IMR-90 (cell line): ENCODE measurements around the gene GNAS-AS1.

Experiments
- CEBPB ChIP-seq: IDR thresholded peaks from 2 replicates; pipeline ENCODE4 v1.6.1; 2012; ENCODE audit warnings: low read depth, low read length, improper control_type of control experiment
- FOS ChIP-seq: fragments of 150-350 bp; IDR thresholded peaks from 2 replicates; pipeline ENCODE4 v1.6.1; 2016; ENCODE audit warnings: low read depth, low read length
- MAFK ChIP-seq: IDR thresholded peaks from 2 replicates; pipeline ENCODE4 v1.6.1; 2012; ENCODE audit warnings: low read depth, low read length, improper control_type of control experiment
- MXI1 ChIP-seq: IDR thresholded peaks from 2 replicates; pipeline ENCODE4 v1.6.1; 2012; ENCODE audit warnings: low read depth, mild to moderate bottlenecking, low read length, moderate library complexity, borderline replicate concordance
- NFE2L2 ChIP-seq: fragments of 150-350 bp; IDR thresholded peaks from 2 replicates; pipeline ENCODE4 v1.6.1; 2016; ENCODE audit warnings: low read depth, mild to moderate bottlenecking, low read length
- POLR2A ChIP-seq: IDR thresholded peaks from 2 replicates; pipeline ENCODE4 v1.6.1; 2012; ENCODE audit warnings: mild to moderate bottlenecking, low read depth, low read length
- RAD21 ChIP-seq: IDR thresholded peaks from 2 replicates; pipeline ENCODE4 v1.6.1; 2012; ENCODE audit warnings: low read length, improper control_type of control experiment
- RCOR1 ChIP-seq: IDR thresholded peaks from 2 replicates; pipeline ENCODE4 v1.6.1; 2012; ENCODE audit warnings: mild to moderate bottlenecking, low read length, improper control_type of control experiment; ENCODE audit not compliant: insufficient replicate concordance
- RFX5 ChIP-seq: IDR thresholded peaks from 2 replicates; pipeline ENCODE4 v1.8.0; 2012; ENCODE audit warnings: low read depth, mild to moderate bottlenecking, low read length, moderate library complexity
- SMC3 ChIP-seq: fragments of 150-350 bp; IDR thresholded peaks from 2 replicates; pipeline ENCODE4 v1.6.1; 2016; ENCODE audit warnings: low read depth, mild to moderate bottlenecking, antibody characterized with exemption, low read length, moderate library complexity
- TF ChIP-seq, protein P1 (sequence below): conservative IDR thresholded peaks from 2 replicates; pipeline ENCODE4 v1.5.1; 2012; ENCODE audit warnings: mild to moderate bottlenecking, low read depth, low read length, improper control_type of control experiment

DNA sequence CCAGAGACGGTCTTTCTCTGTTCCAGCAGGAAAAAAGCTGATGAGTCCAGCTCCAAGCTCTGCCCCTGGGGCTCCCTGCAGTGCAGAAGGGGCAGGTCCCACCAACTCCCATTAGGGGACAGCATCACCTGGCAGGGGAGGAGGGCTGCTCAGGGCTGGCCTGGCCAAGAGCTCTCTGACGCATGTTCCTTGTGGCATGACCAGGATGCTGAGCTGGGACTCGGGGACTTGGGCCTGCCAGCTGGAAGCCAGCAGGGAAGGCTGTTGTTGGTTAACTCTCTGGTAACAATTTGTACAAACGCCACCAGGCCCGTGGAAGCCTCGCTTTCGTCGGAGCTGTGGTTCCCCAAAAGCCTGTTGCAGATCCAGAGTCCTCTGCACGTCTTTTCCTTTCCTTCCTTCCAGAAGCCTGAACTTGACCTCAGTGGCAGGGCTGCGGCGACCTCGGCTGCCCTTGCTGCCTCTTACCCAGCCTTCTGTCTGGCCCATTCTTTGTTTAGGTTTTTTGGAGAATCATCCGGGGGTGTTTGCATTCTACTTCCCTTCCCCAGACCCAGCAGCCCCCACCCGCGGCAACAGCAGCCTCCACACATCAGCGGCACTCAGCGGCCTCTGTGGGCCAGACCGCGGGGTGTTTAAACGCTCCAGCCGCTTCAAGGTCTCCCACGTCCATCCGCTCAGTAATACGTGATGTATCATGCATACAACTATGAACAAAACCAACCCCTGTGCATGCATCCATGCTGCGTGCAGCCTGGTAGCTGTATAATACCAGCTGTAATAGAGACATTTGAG lies 63.3 kb downstream of the GNAS-AS1 start:
- TF ChIP-seq, protein P1, sequence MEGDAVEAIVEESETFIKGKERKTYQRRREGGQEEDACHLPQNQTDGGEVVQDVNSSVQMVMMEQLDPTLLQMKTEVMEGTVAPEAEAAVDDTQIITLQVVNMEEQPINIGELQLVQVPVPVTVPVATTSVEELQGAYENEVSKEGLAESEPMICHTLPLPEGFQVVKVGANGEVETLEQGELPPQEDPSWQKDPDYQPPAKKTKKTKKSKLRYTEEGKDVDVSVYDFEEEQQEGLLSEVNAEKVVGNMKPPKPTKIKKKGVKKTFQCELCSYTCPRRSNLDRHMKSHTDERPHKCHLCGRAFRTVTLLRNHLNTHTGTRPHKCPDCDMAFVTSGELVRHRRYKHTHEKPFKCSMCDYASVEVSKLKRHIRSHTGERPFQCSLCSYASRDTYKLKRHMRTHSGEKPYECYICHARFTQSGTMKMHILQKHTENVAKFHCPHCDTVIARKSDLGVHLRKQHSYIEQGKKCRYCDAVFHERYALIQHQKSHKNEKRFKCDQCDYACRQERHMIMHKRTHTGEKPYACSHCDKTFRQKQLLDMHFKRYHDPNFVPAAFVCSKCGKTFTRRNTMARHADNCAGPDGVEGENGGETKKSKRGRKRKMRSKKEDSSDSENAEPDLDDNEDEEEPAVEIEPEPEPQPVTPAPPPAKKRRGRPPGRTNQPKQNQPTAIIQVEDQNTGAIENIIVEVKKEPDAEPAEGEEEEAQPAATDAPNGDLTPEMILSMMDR = no peak
- TF ChIP-seq SMC3 (no peak), RAD21 (no peak), POLR2A (no peak), CEBPB (no peak), MAFK (no peak), FOS (no peak), RFX5 (no peak), RCOR1 (no peak), NFE2L2 (no peak), MXI1 (no peak)
